NCI-H82 treated with DMSO at 0.1 percent for 48 hours (cell line): ENCODE results near the gene VPS52.
A peak's percentile ranks its signal among the peaks of the same experiment; 100 is the strongest.
"Not testable (repeated sequence)": the region's sequence is repeated elsewhere in the genome, so short reads cannot be mapped to it uniquely, and the experiment has no call there.

Experiments
- DNase-seq: peaks from one replicate; lab custom pipeline; 2025; ENCODE audit not compliant: unreplicated experiment; lab: John Stamatoyannopoulos, UW

The VPS52 gene

DNA sequence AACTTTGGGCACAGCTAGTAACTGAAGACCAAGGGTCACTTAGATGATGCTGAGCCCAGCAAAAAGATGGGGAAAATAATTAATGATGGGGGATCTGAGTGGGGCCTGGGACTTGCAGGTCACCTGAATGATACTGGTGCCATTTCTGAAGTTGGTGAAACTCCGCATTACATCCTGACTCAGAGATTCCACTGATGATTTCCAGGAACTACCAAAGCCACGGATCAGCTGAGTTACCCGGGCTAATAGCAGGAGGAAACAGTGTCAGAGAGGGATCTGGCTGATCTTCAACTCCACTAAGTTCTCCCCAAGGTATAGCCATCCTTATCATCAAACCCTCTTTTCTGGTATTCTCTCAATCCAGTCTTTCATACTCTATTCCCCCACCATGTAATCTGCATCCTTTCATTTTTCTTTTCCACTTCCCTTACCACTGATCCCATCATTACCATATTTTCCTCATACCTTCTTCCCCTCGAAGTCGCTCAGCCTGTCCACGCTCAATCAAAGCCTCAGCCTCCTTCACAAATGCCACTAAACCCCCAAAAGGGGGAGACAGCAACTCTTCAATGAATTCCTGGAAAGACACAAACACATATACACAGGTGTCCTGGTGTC is 20.2 kb downstream of the VPS52 start:
- no peak for DNase-seq

DNA sequence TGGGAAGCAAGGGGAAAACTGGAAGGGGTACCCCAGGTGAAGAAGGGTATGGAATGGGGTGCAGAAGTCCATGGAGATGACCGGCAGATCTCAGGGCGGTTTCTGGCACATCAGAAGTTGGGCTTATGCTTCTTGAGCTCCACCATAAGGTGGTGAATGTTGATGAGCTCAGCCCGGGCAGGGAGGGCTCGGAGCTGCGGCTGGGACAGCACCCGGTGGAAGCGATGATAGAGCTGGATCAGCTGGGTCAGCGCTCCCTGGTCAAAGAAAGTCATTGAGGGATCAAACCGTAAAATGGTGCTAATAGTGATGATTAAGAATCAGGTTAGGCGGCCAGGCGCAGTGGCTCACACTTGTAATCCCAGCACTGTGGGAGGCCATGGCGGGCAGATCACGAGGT is 20.9 kb downstream of the VPS52 start:
- DNase-seq: no peak

GRCh38 chr6:33249732-33250630 is 21.7 kb downstream of the VPS52 start:
- DNase-seq: no peak

DNA sequence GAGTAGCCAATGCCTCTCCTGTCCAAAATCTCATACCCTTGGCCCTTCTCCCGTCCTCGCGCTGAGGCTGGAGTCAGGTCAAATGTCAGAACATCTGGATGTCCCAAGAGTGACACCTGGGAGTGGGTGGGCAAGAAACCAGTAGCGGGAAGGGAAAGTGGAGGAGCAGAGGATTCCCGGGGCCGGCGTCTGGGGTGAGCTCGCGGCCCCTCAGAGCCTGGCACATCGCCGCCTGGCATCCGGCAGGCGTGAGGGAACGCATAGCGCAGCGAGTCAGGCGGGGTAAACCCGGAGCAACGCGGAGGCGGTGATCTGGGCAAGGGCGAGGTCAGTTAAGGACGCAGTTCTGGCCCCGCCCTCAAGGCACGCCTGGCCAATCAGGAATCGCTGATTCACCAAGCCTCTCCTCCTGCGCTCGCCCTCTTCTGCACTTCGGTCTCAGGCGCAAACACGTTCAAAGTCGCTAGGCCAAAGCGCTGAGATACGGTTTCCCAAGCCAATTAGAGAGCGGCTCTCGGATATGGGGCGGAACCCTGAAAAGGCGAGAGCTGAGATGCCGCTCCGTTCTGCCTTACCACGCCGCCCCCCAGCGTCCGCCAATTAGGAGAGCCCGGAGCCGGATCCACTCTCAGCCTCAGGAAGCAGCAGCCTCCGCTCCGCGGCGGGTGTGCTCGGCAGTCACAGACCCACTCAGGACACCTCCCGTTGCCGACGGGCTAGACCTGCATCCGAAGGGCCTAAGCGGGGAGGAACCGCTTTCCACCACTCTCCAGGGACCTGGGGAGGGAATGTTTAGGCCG is 22.5 kb downstream of the VPS52 start:
- DNase-seq: peak; percentile 99

DNA sequence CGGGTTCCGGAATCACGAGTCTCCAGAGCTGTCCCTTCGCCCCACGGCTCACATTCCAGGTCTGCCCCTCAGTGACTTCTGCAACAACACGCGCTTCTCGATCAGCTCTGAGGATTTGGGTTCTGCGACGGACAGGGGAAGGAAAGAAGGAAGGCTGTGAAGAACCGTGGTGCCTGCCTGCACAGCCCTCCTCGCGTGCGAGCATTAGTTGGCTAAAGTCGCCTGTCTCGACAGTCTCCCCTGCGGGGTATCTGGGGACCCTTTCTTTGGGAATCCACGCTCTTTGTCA is 23.1 kb downstream of the VPS52 start:
- no peak for DNase-seq

GRCh38 chr6:33247977-33248642 is 23.6 kb downstream of the VPS52 start:
- peak; percentile 77 for DNase-seq

- DNase-seq: no peak
These were observed 28.2 kb downstream of the VPS52 start for GRCh38 chr6:33243476-33243875.

DNA sequence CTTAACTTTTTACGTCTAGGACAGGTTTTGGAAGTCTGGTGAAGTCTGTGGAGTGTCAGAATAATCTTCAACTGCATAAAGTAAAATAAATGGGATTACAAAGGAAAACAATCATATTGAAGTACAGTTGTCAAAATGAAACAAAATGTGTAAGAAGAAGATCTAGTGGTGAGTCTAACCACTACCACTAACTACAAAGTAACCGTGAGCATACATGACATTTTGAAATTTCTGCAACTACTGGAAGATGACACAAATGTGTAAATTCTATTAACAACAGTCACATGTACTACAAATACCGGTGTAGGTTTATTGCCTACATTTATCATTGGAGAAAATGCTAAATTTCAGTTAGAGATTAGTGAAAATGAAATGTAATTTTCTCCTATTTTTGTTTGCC is 29.7 kb downstream of the VPS52 start:
- no peak for DNase-seq

DNA sequence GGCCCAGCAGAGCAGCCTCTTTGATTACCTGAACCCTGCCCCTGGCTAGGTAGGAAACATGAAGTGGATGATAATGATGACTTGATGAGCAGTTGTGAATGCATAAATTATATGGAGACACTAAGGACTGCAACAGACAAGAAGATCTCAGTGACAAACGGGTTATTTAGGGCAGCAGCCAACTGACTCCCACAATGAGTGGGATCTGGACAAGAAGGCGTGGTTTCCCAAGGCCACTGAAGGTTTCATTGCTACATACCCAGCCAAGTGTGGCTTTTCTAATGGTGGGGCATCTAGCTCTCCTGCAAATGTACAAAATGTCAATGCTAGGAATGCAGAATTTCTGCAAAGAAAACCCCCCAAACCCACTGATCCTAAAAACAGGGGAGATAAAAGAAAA is 33.9 kb downstream of the VPS52 start:
- DNase-seq: no peak

DNA sequence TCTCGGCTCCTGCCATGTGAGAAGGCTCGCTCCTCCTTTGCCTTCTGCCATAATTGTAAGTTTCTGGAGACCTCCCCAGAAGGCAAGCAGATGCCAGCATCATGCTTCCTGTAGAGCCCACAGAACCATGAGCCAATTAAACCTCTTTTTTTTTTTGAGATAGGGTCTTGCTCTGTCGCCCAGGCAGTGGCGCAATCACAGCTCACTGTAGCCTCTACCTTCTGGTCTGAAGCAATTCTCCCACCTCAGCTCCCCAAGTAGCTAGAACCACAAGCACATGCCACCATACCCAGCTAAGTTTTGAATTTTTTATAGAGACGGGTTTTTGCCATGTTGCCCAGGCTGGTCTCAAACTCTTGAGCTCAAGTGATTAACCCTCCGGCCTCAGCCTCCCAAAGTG is 34.8 kb downstream of the VPS52 start:
- no peak for DNase-seq

DNA sequence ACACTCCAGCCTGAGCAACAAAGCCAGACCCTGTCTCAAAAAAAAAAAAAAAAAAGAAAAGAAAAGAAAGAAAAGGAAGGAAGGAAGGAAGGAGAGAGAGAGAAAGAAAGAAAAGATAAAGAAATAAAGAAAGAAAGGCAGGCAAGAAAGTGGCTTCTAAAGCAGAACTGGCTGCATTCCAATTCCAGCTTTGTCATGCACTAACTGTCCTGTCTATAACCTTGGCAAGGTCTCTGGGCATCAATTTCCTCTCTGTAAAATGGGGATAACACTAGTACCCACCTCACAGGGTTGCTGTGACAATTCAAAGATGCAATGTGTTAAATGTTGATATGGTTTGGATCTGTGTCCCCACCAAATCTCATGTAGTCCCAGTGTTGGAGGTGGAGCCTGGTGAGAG is 35.3 kb downstream of the VPS52 start:
- no peak for DNase-seq

DNA sequence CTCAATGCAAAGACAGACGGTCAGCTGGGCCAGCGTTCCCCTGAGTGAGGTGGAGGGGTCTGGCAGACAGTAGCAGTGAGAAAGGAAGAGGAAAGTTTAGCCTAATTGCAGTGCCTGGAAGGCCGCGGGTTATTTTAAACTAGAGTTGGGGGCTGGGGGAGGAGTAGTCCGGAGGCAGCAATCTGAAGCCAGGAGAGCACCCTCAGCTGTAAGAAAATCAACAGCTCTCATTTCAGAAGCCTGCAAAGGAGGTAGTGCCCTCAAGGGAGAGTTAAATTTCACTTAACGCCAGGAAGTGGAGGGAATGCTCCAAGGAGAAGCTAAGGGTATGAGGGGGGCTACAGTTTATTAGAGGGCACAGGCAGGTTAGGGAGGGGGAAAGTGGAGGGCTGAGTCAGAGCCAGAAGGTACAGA is 36.4 kb downstream of the VPS52 start:
- no peak for DNase-seq

- DNase-seq: not testable (repeated sequence)
These were observed 45.1 kb downstream of the VPS52 start for GRCh38 chr6:33226503-33227120.

DNA sequence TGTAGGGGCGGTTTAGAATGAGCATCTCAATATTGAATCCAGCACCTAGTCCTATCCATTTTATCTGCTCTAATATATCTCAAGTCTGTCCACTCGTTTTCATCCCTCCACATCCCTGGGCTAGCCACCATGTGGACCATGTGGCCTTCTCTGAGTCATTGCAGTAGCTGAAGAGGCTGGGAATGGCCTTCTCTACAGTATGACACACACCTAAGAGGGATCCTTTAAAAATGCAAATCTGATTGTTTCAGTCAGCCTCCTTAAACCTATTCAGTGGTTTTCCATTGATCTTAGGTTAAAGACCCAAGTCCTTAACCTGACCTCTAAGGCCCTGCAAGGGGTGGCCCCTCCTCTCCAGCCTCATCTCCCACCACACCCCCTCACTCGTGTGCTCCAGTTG is 54.0 kb downstream of the VPS52 start:
- no peak for DNase-seq

DNA sequence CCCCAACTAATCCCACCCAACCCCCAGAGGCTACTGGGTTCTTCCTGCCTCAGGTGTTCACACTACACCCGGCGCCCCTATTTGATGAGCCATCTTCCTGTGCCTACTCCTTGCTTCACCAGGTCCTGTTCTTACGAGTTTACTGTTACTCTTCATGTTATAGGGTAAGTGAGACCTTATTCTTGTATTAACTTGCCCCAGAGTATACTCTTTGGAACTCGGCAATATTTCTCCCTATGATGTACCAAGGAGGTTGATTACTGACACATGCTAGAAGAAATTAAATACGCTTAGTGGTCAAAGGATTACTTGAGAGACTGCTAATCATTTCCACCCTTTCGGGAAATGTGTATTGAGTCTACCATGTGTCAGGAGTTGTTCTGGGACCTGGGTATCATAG is 54.4 kb downstream of the VPS52 start:
- no peak for DNase-seq

DNA sequence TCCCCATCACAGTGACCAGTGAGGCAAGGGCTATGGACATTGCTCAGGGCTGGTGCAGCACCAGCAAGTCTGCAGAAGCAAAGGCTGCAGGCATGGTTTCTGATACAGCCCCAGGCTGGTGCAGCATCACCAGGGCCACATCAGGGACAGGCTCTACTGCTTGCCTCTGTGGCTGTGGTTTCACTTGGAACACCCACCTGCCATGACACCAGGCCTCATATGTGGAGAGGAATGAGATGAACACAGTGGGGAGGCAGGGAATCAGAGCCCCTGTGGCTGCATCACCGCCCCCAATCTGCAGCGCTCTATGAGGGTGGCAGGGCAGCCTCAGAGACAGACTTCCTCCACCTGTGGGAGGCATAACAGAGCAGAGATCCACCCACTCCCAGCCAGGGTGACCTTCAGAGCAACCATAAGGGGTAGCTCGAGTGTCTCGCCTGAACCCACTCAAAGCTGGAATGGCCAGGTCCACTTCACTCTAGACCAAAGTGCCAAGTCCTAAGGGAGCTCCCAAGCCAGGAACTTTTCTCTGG is 55.5 kb downstream of the VPS52 start:
- no peak for DNase-seq

DNA sequence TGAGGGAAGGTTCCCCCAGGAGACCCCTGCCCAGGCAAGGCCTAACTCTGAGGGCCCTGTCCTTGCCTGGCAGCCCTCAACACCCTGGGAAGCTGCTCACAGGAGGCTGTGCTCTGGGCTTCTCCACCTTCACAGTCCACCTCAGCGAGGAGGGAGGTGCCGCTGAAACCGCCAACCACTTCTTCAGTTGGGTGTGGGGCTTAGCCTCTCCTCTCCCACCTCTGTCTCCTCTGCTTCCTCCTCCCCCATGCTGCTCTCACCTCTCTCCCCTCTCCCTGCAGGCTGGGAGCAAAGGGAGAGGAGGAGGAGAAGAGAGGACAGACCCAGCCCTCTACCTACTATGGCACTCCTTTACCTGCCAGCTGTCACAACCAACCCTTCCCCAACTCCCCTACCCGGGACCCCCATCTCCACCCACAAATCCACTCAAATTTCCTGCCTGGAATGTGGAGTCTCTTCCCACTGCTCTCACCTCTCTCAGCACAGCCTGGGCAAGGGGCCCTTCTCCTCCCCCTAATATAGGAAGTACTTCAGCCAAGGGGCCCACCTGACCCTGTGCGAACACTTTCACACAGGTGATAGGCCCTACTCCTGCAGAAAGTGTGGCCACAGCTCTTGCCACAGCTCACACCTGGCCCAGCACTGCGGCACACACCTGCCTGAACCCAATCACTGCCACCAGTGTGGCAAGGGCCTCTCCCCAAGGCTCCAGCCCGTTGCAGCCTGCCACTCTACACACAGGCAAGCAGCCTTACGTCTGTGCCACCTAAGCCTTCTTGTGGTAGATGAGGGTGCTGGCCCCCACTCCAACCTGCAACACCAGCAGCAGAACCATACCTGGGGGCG is 56.2 kb downstream of the VPS52 start:
- DNase-seq: no peak

- DNase-seq: no peak
These were observed 57.7 kb downstream of the VPS52 start for GRCh38 chr6:33213989-33214335.

GRCh38 chr6:33213166-33213988 is 58.3 kb downstream of the VPS52 start:
- no peak for DNase-seq
